IPS-15b (cell line): ENCODE results near the gene SEMG2.

Source experiments
- H3K27me3 ChIP-seq: one replicate; pipeline ENCODE4 v1.6.1; 2013; ENCODE audit warnings: low read length; ENCODE audit not compliant: control insufficient read depth, insufficient read depth
- H3K36me3 ChIP-seq: one replicate; pipeline ENCODE4 v1.6.1; 2013; ENCODE audit warnings: low read length; ENCODE audit not compliant: control insufficient read depth, insufficient read depth
- H3K4me1 ChIP-seq: one replicate; pipeline ENCODE4 v1.6.1; 2013; ENCODE audit warnings: mild to moderate bottlenecking, low read length; ENCODE audit not compliant: control insufficient read depth, insufficient read depth
- H3K4me3 ChIP-seq: one replicate; pipeline ENCODE4 v1.5.1; 2013; ENCODE audit warnings: low read depth, low read length
- H3K9ac ChIP-seq: one replicate; pipeline ENCODE4 v1.6.1; 2013; ENCODE audit warnings: low read depth, mild to moderate bottlenecking, low read length
- H3K9me3 ChIP-seq: one replicate; pipeline ENCODE4 v1.6.1; 2013; ENCODE audit warnings: mild to moderate bottlenecking, low read length; ENCODE audit not compliant: control insufficient read depth, insufficient read depth

The SEMG2 gene

GRCh38 chr20:45221076-45221475, at the start of gene SEMG2:
SEMG2 (plus strand) TSS chr20:45221373; CDS start chr20:45221390, 17 bp downstream.
- H3K9ac ChIP-seq: no peak within 1 kb of the TSS
- H3K9me3 ChIP-seq: no peaks in the 10 kb centered on the region
- peaks cover 8% of the 10 kb centered on the region for H3K27me3 ChIP-seq
- H3K4me3 ChIP-seq: no peak within 1 kb of the TSS
- H3K36me3 ChIP-seq: no peaks in the 10 kb centered on the region
- H3K4me1 ChIP-seq: no peaks in the 10 kb centered on the region

GRCh38 chr20:45173522-45173921, 47.7 kb upstream of the SEMG2 start:
- Histone ChIP-seq H3K4me3 (no peak overlapping the region), H3K36me3 (no peaks in the 10 kb centered on the region), H3K9me3 (no peaks in the 10 kb centered on the region), H3K27me3 (peaks cover 3% of the 10 kb centered on the region), H3K9ac (no peak overlapping the region), H3K4me1 (peaks cover 3% of the 10 kb centered on the region)

- Histone ChIP-seq H3K9ac (no peak within 1 kb of the TSS), H3K36me3 (no peaks in the 10 kb centered on the region), H3K4me1 (peaks cover 3% of the 10 kb centered on the region), H3K27me3 (peaks cover 3% of the 10 kb centered on the region), H3K9me3 (no peaks in the 10 kb centered on the region), H3K4me3 (no peak within 1 kb of the TSS)
These were observed 46.5 kb upstream of the SEMG2 start, which contains the start of gene PI3 for GRCh38 chr20:45174434-45175364. PI3 (plus strand) TSS chr20:45174902; CDS start chr20:45174923, 21 bp downstream.

GRCh38 chr20:45176526-45177267, 44.5 kb upstream of the SEMG2 start:
- Histone ChIP-seq H3K9me3 (no peaks in the 10 kb centered on the region), H3K4me3 (no peak overlapping the region), H3K36me3 (no peaks in the 10 kb centered on the region), H3K4me1 (peaks cover 3% of the 10 kb centered on the region), H3K9ac (no peak overlapping the region), H3K27me3 (peaks cover 3% of the 10 kb centered on the region)

- no peak overlapping the region for H3K9ac ChIP-seq
- no peak overlapping the region for H3K4me3 ChIP-seq
- no peaks in the 10 kb centered on the region for H3K27me3 ChIP-seq
- H3K9me3 ChIP-seq: no peaks in the 10 kb centered on the region
- no peaks in the 10 kb centered on the region for H3K36me3 ChIP-seq
- peaks cover 3% of the 10 kb centered on the region for H3K4me1 ChIP-seq
These were observed 42.0 kb upstream of the SEMG2 start for GRCh38 chr20:45179166-45179565.

- H3K4me3 ChIP-seq: no peak overlapping the region
- H3K27me3 ChIP-seq: no peaks in the 10 kb centered on the region
- no peaks in the 10 kb centered on the region for H3K36me3 ChIP-seq
- no peak overlapping the region for H3K9ac ChIP-seq
- H3K9me3 ChIP-seq: no peaks in the 10 kb centered on the region
- peaks cover under 1% of the 10 kb centered on the region for H3K4me1 ChIP-seq
These were observed 39.5 kb upstream of the SEMG2 start for GRCh38 chr20:45181639-45182038.

GRCh38 chr20:45183084-45183483, 38.1 kb upstream of the SEMG2 start:
- Histone ChIP-seq H3K9ac (no peak overlapping the region), H3K27me3 (no peaks in the 10 kb centered on the region), H3K9me3 (no peaks in the 10 kb centered on the region), H3K4me1 (no peaks in the 10 kb centered on the region), H3K36me3 (no peaks in the 10 kb centered on the region), H3K4me3 (no peak overlapping the region)

- no peaks in the 10 kb centered on the region for H3K36me3 ChIP-seq
- H3K9me3 ChIP-seq: no peaks in the 10 kb centered on the region
- H3K4me1 ChIP-seq: no peaks in the 10 kb centered on the region
- H3K9ac ChIP-seq: no peak overlapping the region
- no peak overlapping the region for H3K4me3 ChIP-seq
- no peaks in the 10 kb centered on the region for H3K27me3 ChIP-seq
These were observed 33.5 kb upstream of the SEMG2 start for GRCh38 chr20:45187693-45188092.

- Histone ChIP-seq H3K9ac (no peak overlapping the region), H3K36me3 (no peaks in the 10 kb centered on the region)
These were observed 32.0 kb upstream of the SEMG2 start for GRCh38 chr20:45189067-45189609.

GRCh38 chr20:45189861-45190260, 31.3 kb upstream of the SEMG2 start:
- Histone ChIP-seq H3K4me1 (no peaks in the 10 kb centered on the region), H3K4me3 (no peak overlapping the region), H3K9me3 (no peaks in the 10 kb centered on the region), H3K36me3 (no peaks in the 10 kb centered on the region), H3K27me3 (no peaks in the 10 kb centered on the region), H3K9ac (no peak overlapping the region)

More at GRCh38 chr20:45189067-45189609, 32.0 kb upstream of the SEMG2 start:
- no peaks in the 10 kb centered on the region for H3K4me1 ChIP-seq
- no peaks in the 10 kb centered on the region for H3K9me3 ChIP-seq
- no peaks in the 10 kb centered on the region for H3K27me3 ChIP-seq
- H3K4me3 ChIP-seq: no peak overlapping the region

- H3K9me3 ChIP-seq: no peaks in the 10 kb centered on the region
- no peak overlapping the region for H3K4me3 ChIP-seq
- H3K4me1 ChIP-seq: no peaks in the 10 kb centered on the region
- no peaks in the 10 kb centered on the region for H3K27me3 ChIP-seq
- H3K36me3 ChIP-seq: no peaks in the 10 kb centered on the region
- H3K9ac ChIP-seq: no peak overlapping the region
These were observed 29.2 kb upstream of the SEMG2 start for GRCh38 chr20:45191926-45192325.
